GM19468 (cell line): Measurements from ENCODE around the gene NDUFA7.
"Not testable (repeated sequence)": the region's sequence is repeated elsewhere in the genome, so short reads cannot be mapped to it uniquely, and the experiment has no call there.

Source experiments
- ATAC-seq: cut with Tn5 transposase; IDR thresholded peaks from one replicate; pipeline ENCODE4 v1.9.1; 2021; ENCODE audit warnings: mild to moderate bottlenecking, moderate library complexity, moderate number of reproducible peaks; ENCODE audit not compliant: unreplicated experiment; ENCODE audit errors: extremely low read depth

NDUFA7 gene

GRCh38 chr19:8302357-8302691 lies 18.9 kb downstream of the NDUFA7 start:
- no peak for ATAC-seq

DNA sequence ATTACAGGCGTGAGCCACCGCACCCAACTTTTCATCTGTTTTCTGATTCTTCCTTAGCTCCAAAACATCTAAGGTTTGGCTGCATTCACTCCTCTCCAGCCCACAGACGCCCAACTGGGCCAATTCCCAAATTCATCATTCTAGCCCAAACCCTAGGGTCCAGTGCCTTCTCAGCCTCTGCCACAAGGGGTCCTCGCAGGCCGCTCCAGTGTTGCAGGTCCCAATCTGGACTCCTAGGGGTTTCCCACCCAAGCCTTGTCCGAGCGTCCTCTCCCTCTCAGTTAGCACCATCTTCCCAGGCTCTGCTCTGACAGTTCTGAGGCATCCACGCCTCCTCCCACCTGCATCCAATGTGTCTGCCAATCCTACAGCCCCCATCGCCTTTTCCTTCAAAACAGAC lies 29.8 kb downstream of the NDUFA7 start:
- not testable (repeated sequence) for ATAC-seq

DNA sequence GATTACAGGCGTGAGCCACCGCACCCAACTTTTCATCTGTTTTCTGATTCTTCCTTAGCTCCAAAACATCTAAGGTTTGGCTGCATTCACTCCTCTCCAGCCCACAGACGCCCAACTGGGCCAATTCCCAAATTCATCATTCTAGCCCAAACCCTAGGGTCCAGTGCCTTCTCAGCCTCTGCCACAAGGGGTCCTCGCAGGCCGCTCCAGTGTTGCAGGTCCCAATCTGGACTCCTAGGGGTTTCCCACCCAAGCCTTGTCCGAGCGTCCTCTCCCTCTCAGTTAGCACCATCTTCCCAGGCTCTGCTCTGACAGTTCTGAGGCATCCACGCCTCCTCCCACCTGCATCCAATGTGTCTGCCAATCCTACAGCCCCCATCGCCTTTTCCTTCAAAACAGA lies 44.7 kb downstream of the NDUFA7 start:
- ATAC-seq = not testable (repeated sequence)

DNA sequence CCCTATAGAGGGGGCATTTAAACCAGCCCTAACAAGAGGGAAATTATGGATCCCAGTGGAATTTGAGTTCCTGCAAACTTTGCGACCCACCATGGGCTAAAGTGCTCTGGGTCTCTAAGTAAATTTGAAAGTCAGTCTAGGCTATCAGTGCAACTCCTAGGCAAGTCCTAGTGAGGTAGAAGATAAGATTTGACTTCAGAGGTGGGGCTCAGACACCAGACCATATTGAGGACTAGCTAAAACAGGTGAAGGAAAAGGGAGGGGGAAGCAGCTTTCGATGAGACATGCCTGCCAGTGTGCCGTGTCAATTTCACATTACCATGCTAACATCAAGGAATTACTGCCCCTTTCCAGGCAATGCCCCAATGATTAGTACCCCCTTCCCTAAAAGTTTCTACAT lies 51.5 kb downstream of the NDUFA7 start:
- no peak for ATAC-seq

DNA sequence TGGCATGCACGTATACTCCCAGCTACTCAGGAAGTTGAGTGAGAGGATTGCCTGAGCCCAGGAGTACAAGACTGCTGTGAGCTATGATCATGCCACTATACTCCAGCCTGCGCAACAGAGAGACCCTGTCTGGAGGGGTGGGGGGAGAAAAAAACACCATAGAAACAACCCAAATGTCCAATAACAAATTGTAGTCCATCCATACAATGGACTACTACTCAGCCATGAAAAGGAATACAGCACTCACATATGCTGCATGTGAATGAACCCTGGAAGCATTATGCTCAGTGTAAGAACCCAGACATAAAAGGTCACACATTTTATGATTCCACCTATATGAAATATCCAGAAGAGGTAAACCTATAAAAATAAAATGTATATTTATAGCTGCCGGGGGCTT lies 55.3 kb downstream of the NDUFA7 start:
- ATAC-seq = no peak

DNA sequence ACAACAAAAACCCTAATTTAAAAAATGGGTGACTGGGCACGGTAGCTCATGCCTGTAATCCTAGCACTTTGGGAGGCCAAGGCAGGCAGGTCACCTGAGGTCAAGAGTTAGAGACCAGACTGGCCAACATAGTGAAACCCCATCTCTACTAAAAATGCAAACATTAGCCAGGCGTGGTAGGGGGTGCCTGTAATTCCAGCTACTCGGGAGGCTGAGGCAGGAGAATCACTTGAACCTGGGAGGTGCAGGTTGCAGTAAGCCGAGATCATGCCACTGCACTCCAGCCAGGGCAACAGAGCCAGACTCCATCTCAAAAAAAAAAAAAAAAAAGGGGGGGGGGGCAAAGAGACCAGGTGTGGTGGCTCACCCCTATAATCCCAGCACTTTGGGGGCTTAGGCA lies 56.9 kb downstream of the NDUFA7 start:
- ATAC-seq = not testable (repeated sequence)

DNA sequence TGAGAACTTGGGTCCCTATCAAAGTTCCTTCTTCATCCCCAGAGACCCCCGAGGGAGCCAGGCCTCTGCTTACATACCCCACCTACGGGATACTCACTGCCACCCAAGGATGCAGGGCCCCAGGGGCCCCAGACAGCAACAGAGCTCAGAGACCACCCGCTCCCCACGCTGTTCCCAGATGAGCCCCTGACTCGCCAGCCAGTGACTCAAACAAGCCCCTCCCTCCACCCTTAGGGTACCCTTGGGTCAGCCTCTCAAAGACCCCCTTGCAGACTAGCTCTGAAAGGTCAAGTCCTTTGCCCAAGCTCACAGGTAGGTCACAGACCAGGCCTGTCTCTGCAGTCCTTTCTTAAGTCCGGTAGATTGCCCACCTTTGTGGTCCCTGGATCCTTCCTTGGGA lies 58.7 kb downstream of the NDUFA7 start:
- no peak for ATAC-seq

- no peak for ATAC-seq
These were observed 59.3 kb downstream of the NDUFA7 start for GRCh38 chr19:8261881-8262280.

DNA sequence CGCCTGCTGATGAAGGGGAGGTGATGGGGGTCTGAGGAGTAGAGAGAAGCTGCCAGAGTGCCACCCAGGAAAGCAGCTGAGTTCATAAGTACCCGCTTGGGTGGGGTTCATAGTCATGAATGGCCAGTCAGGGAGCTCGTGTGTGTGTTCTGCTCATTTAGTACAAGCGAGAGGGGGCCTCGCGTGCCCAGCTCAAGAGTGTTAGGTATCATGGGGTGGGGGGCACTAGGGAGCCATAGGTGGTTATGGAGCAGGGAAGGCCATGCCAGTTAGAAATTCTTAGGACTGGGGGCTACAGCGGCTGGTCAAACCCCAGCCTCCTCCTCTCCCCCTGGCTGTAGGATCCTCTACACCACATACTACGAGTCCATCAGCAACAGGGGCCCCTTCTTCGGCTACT lies 59.8 kb downstream of the NDUFA7 start:
- ATAC-seq = no peak
